ENCODE results near the gene APOBEC3B.
"Not testable (repeated sequence)": the region's sequence is repeated elsewhere in the genome, so short reads cannot be mapped to it uniquely, and the experiment has no call there.

- TF ChIP-seq, protein P1, sequence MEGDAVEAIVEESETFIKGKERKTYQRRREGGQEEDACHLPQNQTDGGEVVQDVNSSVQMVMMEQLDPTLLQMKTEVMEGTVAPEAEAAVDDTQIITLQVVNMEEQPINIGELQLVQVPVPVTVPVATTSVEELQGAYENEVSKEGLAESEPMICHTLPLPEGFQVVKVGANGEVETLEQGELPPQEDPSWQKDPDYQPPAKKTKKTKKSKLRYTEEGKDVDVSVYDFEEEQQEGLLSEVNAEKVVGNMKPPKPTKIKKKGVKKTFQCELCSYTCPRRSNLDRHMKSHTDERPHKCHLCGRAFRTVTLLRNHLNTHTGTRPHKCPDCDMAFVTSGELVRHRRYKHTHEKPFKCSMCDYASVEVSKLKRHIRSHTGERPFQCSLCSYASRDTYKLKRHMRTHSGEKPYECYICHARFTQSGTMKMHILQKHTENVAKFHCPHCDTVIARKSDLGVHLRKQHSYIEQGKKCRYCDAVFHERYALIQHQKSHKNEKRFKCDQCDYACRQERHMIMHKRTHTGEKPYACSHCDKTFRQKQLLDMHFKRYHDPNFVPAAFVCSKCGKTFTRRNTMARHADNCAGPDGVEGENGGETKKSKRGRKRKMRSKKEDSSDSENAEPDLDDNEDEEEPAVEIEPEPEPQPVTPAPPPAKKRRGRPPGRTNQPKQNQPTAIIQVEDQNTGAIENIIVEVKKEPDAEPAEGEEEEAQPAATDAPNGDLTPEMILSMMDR (IDR thresholded peaks at IDR 0.05): not testable (repeated sequence)
- not testable (repeated sequence) for TF ChIP-seq POLR2AphosphoS5 (IDR thresholded peaks at IDR 0.05)
Observed at GRCh38 chr22:39031434-39032295, 49.5 kb downstream of the APOBEC3B start.
